DND-41 (cell line): Measurements from ENCODE around the gene IL18RAP.

Experiments
- ATAC-seq: fragments of 200-7000 bp; cut with Tn5 transposase; 3 replicates; pipeline ENCODE4 v1.9.1; 2021; ENCODE audit warnings: low read depth; ENCODE audit not compliant: insufficient read depth
- DNase-seq: peaks from one replicate; pipeline ENCODE4 v3.0.0-alpha.2; 2020
- H2AFZ ChIP-seq: 2 replicates; pipeline ENCODE4 v1.6.0; 2012; ENCODE audit warnings: low read depth, low read length
- H3K27ac ChIP-seq: 2 replicates; pipeline ENCODE4 v1.5.1; 2012; ENCODE audit warnings: low read length, inconsistent platforms
- H3K27me3 ChIP-seq: fragments of 200-600 bp; sonication (generic); 2 replicates; pipeline ENCODE4 v1.6.0; 2012; ENCODE audit warnings: low read length, mild to moderate bottlenecking, inconsistent platforms; ENCODE audit not compliant: insufficient read depth, poor library complexity
- H3K36me3 ChIP-seq: 2 replicates; pipeline ENCODE4 v1.5.1; 2012; ENCODE audit warnings: low read length, inconsistent platforms; ENCODE audit not compliant: insufficient read depth
- H3K4me1 ChIP-seq: 2 replicates; pipeline ENCODE4 v1.5.1; 2012; ENCODE audit warnings: mild to moderate bottlenecking, low read length; ENCODE audit not compliant: insufficient read depth
- H3K4me2 ChIP-seq: 2 replicates; pipeline ENCODE4 v1.6.0; 2012; ENCODE audit warnings: mild to moderate bottlenecking, moderate library complexity, low read length, inconsistent platforms; ENCODE audit not compliant: insufficient read depth
- H3K4me3 ChIP-seq, 2 experiments: fragments of 200-600 bp in 1 of 2; shearing (Covaris generic) in 1 of 2; 2 replicates each; pipeline ENCODE4 v1.5.1; 2012 to 2016; ENCODE audit warnings: inconsistent platforms in 2 of 2, low read length in 2 of 2, mild to moderate bottlenecking in 2 of 2, low read depth in 1 of 2, moderate library complexity in 1 of 2
- H3K79me2 ChIP-seq: 2 replicates; pipeline ENCODE4 v1.6.0; 2012; ENCODE audit warnings: low read length, inconsistent platforms; ENCODE audit not compliant: insufficient read depth
- H3K9ac ChIP-seq: 2 replicates; pipeline ENCODE4 v1.6.0; 2012; ENCODE audit warnings: low read depth, mild to moderate bottlenecking, inconsistent platforms, low read length, moderate library complexity
- H3K9me3 ChIP-seq: 2 replicates; pipeline ENCODE4 v1.5.1; 2012; ENCODE audit warnings: low read length, moderate library complexity, mild to moderate bottlenecking, inconsistent platforms; ENCODE audit not compliant: insufficient read depth, severe bottlenecking
- H4K20me1 ChIP-seq: 2 replicates; pipeline ENCODE4 v1.6.0; 2012; ENCODE audit warnings: low read length; ENCODE audit not compliant: insufficient read depth
- CTCF ChIP-seq: IDR thresholded peaks from 2 replicates; pipeline ENCODE4 v1.5.1; 2012; ENCODE audit warnings: borderline replicate concordance, low read length, moderate library complexity, mild to moderate bottlenecking; ENCODE audit not compliant: poor library complexity, severe bottlenecking; ENCODE audit errors: extremely low read depth
- EZH2 ChIP-seq: IDR thresholded peaks from 3 replicates; pipeline ENCODE4 v1.6.1; 2012; ENCODE audit warnings: borderline replicate concordance, low read depth, mild to moderate bottlenecking, moderate library complexity, low read length, inconsistent platforms; ENCODE audit not compliant: severe bottlenecking

IL18RAP gene

DNA sequence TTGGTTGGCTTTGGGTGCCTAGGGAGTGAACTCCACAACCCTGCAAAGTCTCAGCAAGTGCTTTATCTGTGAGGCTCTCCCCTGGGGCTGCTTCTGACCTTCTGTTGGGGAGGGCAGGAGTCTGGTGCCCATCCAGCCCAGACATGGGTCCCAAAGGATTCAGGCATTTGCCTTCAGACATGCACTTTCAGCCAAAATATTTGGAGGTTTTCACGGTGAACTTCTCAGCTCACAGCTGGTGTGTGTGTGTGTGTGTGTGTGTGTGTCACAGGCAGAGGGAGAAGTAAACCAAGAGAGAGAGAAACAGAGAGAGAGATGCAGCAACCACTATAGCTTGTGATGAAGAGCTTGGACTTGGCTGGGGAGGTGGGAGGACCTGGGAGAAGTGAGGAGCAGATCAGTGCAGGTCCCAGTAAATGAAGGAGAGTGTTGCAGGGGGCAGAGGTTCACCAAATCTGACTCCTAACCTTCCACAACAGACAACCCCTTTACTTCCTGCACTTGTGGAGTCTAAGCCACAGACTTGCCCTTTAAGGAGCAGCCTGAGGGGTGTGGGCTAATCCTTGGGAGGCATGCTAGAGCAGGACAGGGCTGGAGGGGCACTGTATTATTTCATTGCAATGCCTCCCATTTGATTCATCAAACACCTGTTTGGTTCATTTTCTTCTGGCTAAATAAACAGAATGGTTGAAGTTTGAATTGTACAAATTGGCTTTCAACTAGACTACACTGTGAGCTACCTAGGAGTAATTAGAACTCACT lies 64.2 kb downstream of the IL18RAP start:
- TF ChIP-seq CTCF (no peak), EZH2 (no peak)
- Histone ChIP-seq H4K20me1 (no peaks in the 10 kb centered on the region), H3K27me3 (no peaks in the 10 kb centered on the region), H3K4me1 (no peaks in the 10 kb centered on the region), H3K36me3 (no peaks in the 10 kb centered on the region), H3K79me2 (no peaks in the 10 kb centered on the region), H3K4me2 (no peak overlapping the region), H3K27ac (no peak overlapping the region), H2AFZ (no peak overlapping the region), H3K9ac (no peak overlapping the region), H3K9me3 (no peaks in the 10 kb centered on the region), H3K4me3 (no peak overlapping the region)
- DNase-seq (no peak), ATAC-seq (no peak)

- DNase-seq (no peak), ATAC-seq (no peak)
- H3K4me1 ChIP-seq, result no peaks in the 10 kb centered on the region
- H3K4me2 ChIP-seq, result no peak overlapping the region
- no peaks in the 10 kb centered on the region for H3K36me3 ChIP-seq
- H4K20me1 ChIP-seq, result no peaks in the 10 kb centered on the region
- no peak overlapping the region for H3K27ac ChIP-seq
- H3K79me2 ChIP-seq, result no peaks in the 10 kb centered on the region
- no peak overlapping the region for H2AFZ ChIP-seq
- H3K9ac ChIP-seq, result no peak overlapping the region
- no peak overlapping the region for H3K4me3 ChIP-seq
- no peaks in the 10 kb centered on the region for H3K9me3 ChIP-seq
- H3K27me3 ChIP-seq, result no peaks in the 10 kb centered on the region
- no peak for TF ChIP-seq CTCF
- TF ChIP-seq EZH2, result no peak
These were observed 65.0 kb downstream of the IL18RAP start for GRCh38 chr2:102487761-102488462.

DNA sequence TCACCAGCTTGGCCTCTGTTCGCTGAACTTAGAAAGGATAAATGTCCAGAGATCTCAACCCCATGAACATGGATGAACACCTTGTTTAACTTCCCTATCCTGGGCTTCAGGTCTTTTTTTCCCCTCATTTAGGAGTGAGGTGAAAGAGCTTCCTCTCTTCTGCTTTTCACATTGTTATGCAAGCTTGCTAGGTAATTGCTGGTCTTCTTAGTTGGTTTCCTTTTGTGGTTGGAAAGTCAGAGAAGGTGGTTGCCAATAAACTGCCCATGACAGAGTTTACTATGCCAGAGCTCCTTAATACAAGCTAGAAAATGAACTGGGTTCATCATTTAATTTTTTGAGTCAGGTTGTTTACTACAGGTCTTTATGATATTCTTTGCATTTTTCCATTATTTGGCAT lies 66.7 kb downstream of the IL18RAP start:
- H3K79me2 ChIP-seq, result no peaks in the 10 kb centered on the region
- no peak for ATAC-seq
- no peak for DNase-seq
- H3K9me3 ChIP-seq, result no peaks in the 10 kb centered on the region
- no peaks in the 10 kb centered on the region for H3K27me3 ChIP-seq
- H2AFZ ChIP-seq, result no peak overlapping the region
- no peaks in the 10 kb centered on the region for H4K20me1 ChIP-seq
- no peak overlapping the region for H3K4me2 ChIP-seq
- no peak overlapping the region for H3K9ac ChIP-seq
- no peak for TF ChIP-seq CTCF
- TF ChIP-seq EZH2, result no peak
- H3K27ac ChIP-seq, result no peak overlapping the region
- H3K36me3 ChIP-seq, result no peaks in the 10 kb centered on the region
- H3K4me3 ChIP-seq, result no peak overlapping the region
- no peaks in the 10 kb centered on the region for H3K4me1 ChIP-seq
